Stimulated activated naive CD8-positive, alpha-beta T cell treated with anti-CD3 and anti-CD28 coated beads, Interleukin-15, amount 100 ng/mL, for 72 hours (primary cell): ENCODE results near the gene RD3L.

ENCODE experiments used
- ATAC-seq: fragments of 150-1000 bp; cut with Tn5 transposase; 2 replicates; pipeline ENCODE4 v1.10.0; 2021; ENCODE audit warnings: mild to moderate bottlenecking, moderate library complexity
- DNase-seq, 2 donors: peaks; one replicate each; pipeline ENCODE4 v3.0.0; 2021 to 2022
- H3K27ac Mint-ChIP-seq, 2 donors: one replicate each; pipeline ENCODE4 v1.8.0; 2022; ENCODE audit warnings: mild to moderate bottlenecking in 2 of 2, mixed read lengths in 2 of 2, moderate library complexity in 2 of 2
- H3K27me3 Mint-ChIP-seq: one replicate; pipeline ENCODE4 v1.8.0; 2022; ENCODE audit warnings: mixed read lengths
- H3K4me1 Mint-ChIP-seq: one replicate; pipeline ENCODE4 v1.8.0; 2022; ENCODE audit warnings: mild to moderate bottlenecking, mixed read lengths
- H3K4me3 Mint-ChIP-seq, 2 donors: one replicate each; pipeline ENCODE4 v1.8.0; 2022; ENCODE audit warnings: mild to moderate bottlenecking in 2 of 2, mixed read lengths in 2 of 2, moderate library complexity in 1 of 2
- H3K9me3 Mint-ChIP-seq, 2 donors: one replicate each; pipeline ENCODE4 v1.8.0; 2022; ENCODE audit warnings: mixed read lengths in 2 of 2

Gene RD3L

GRCh38 chr14:103890821-103891666 is 51.3 kb downstream of the RD3L start:
- no peaks in the 10 kb centered on the region for H3K27me3 Mint-ChIP-seq
- no peaks in the 10 kb centered on the region for H3K4me1 Mint-ChIP-seq
- ATAC-seq: no peak
- no peak for DNase-seq
- no peaks in the 10 kb centered on the region for H3K9me3 Mint-ChIP-seq
- H3K27ac Mint-ChIP-seq: peak overlapping the region in 1 of 2 donors; percentile 88
- no peak overlapping the region for H3K4me3 Mint-ChIP-seq
